Esophagus squamous epithelium (tissue), 4 donors: Measurements from ENCODE around the gene NENF.

Source experiments
- CTCF ChIP-seq, 6 experiments: fragments of 450-650 bp in 4 of 6; fragments of 200-600 bp in 2 of 6; sonication (generic) in 2 of 6; IDR thresholded peaks; one replicate each; pipeline ENCODE4 v1.5.1; 2016 to 2019; ENCODE audit warnings: antibody characterized with exemption in 6 of 6, mild to moderate bottlenecking in 4 of 6, moderate library complexity in 4 of 6
- POLR2A ChIP-seq, 4 donors: fragments of 450-650 bp; IDR thresholded peaks; one replicate each; pipeline ENCODE4 v1.6.1; 2017; ENCODE audit warnings: antibody characterized with exemption in 4 of 4, mild to moderate bottlenecking in 4 of 4, moderate library complexity in 3 of 4

- TF ChIP-seq CTCF (IDR thresholded peaks at IDR 0.05) (no peak), POLR2A (IDR thresholded peaks at IDR 0.05) (no peak)
Measured at GRCh38 chr1:212437179-212437798, 4.6 kb downstream of the NENF start.
